CD4-positive, alpha-beta T cell treated with Interleukin-12 subunit alpha and Interleukin-12 subunit beta, for 1 hour (primary cell): Measurements from ENCODE around the gene PRG2.
A peak's percentile ranks its signal among the peaks of the same experiment; 100 is the strongest.

Experiments
- DNase-seq: peaks from one replicate; pipeline ENCODE4 v3.0.0-alpha.2; 2020

The PRG2 gene

GRCh38 chr11:57390535-57390934, at the start of gene PRG2:
TSS of gene PRG2 (minus strand) at chr11:57390650. CDS start at chr11:57389944, 706 bp downstream.
- no peak for DNase-seq

- DNase-seq, result no peak
Observed at GRCh38 chr11:57439786-57440185, 49.3 kb upstream of the PRG2 start.

GRCh38 chr11:57438345-57439285, 48.2 kb upstream of the PRG2 start:
- DNase-seq, result no peak

GRCh38 chr11:57436031-57436430, 45.6 kb upstream of the PRG2 start:
- DNase-seq, result no peak

- no peak for DNase-seq
Observed at GRCh38 chr11:57434640-57435546, 44.4 kb upstream of the PRG2 start.

GRCh38 chr11:57432714-57433163, 42.3 kb upstream of the PRG2 start:
- no peak for DNase-seq

- DNase-seq, result no peak
Observed at GRCh38 chr11:57432149-57432561, 41.7 kb upstream of the PRG2 start.

- no peak for DNase-seq
Observed at GRCh38 chr11:57430952-57431351, 40.5 kb upstream of the PRG2 start.

GRCh38 chr11:57429946-57430345, 39.5 kb upstream of the PRG2 start:
- no peak for DNase-seq

- no peak for DNase-seq
Observed at GRCh38 chr11:57428643-57429042, 38.2 kb upstream of the PRG2 start.

- no peak for DNase-seq
Observed at GRCh38 chr11:57427727-57428082, 37.3 kb upstream of the PRG2 start.

GRCh38 chr11:57426929-57427726, 36.7 kb upstream of the PRG2 start, which contains the start of gene SLC43A3:
TSS of gene SLC43A3 (minus strand) at chr11:57427121. CDS start at chr11:57426172, 949 bp downstream.
- peak; percentile 66 for DNase-seq

GRCh38 chr11:57426439-57426928, 36.0 kb upstream of the PRG2 start:
- peak; percentile 16 for DNase-seq

- DNase-seq, result no peak
Observed at GRCh38 chr11:57425565-57426438, 35.4 kb upstream of the PRG2 start.

- peak; percentile 82 for DNase-seq
Observed at GRCh38 chr11:57424792-57425564, 34.5 kb upstream of the PRG2 start.

GRCh38 chr11:57424137-57424791, 33.8 kb upstream of the PRG2 start:
- DNase-seq, result no peak

GRCh38 chr11:57422669-57423068, 32.2 kb upstream of the PRG2 start:
- DNase-seq, result no peak

GRCh38 chr11:57421805-57422204, 31.4 kb upstream of the PRG2 start:
- DNase-seq, result no peak

- no peak for DNase-seq
Observed at GRCh38 chr11:57421066-57421465, 30.6 kb upstream of the PRG2 start.

- DNase-seq, result no peak
Observed at GRCh38 chr11:57419146-57419545, 28.7 kb upstream of the PRG2 start.
